Vagina (tissue), 2 donors: ENCODE measurements around the gene SHANK1. TPM values are rescaled to one million over a fixed set of nuclear protein-coding genes. Genes with fewer than 3 reads are reported as not detected.

Experiments used
- DNase-seq, 2 donors: peaks; one replicate each; pipeline ENCODE4 v3.0.0-alpha.2; 2017; ENCODE audit errors: extremely low spot score in 2 of 2
- H3K27ac ChIP-seq: fragments of 200-600 bp; sonication (generic); one replicate; pipeline ENCODE4 v1.5.1; 2019
- H3K27me3 ChIP-seq: fragments of 200-600 bp; sonication (generic); one replicate; pipeline ENCODE4 v1.5.1; 2019
- H3K36me3 ChIP-seq, 2 donors: fragments of 200-600 bp; sonication (generic); one replicate each; pipeline ENCODE4 v1.5.1; 2017 to 2019
- H3K4me1 ChIP-seq: fragments of 200-600 bp; sonication (generic); one replicate; pipeline ENCODE4 v1.5.1; 2019
- H3K4me3 ChIP-seq, 2 donors: fragments of 200-600 bp; sonication (generic); 1 replicate in 1 of 2; 2 replicates in 1 of 2; pipeline ENCODE4 v1.5.1; 2016 to 2019
- H3K9me3 ChIP-seq: fragments of 200-600 bp; sonication (generic); one replicate; pipeline ENCODE4 v1.5.1; 2019
- POLR2A ChIP-seq, 2 donors: fragments of 450-650 bp; IDR thresholded peaks; one replicate each; pipeline ENCODE4 v1.6.1; 2017; ENCODE audit warnings: antibody characterized with exemption in 2 of 2, mild to moderate bottlenecking in 2 of 2, moderate library complexity in 2 of 2
- POLR2AphosphoS5 ChIP-seq, 2 donors: sonication (generic); formaldehyde crosslinking; IDR thresholded peaks; one replicate each; pipeline ENCODE4 v1.9.0; 2017; ENCODE audit warnings: antibody characterized with exemption in 2 of 2, mild to moderate bottlenecking in 2 of 2, low read depth in 1 of 2; ENCODE audit not compliant: insufficient read depth in 1 of 2
- intact Hi-C: fragments of 100-400 bp; cut with DNase I; formaldehyde crosslinking; loops from one replicate; pipeline ENCODE4 v1.15.1; 2023
- total RNA-seq: library from RNA; depleted of rRNA; stranded (reverse); fragments of >200 nt; gene quantifications from one replicate; pipeline ENCODE4 v1.2.3, GENCODE V29; 2016
- TF ChIP-seq, protein P1 (sequence below), 3 experiments: fragments of 450-650 bp in 2 of 3; fragments of 200-600 bp in 1 of 3; sonication (generic) in 1 of 3; IDR thresholded peaks; one replicate each; pipeline ENCODE4 v1.5.1; 2017 to 2019; ENCODE audit warnings: antibody characterized with exemption in 3 of 3, mild to moderate bottlenecking in 2 of 3, moderate library complexity in 2 of 3

Gene SHANK1
- total RNA-seq, 1 donor from 2014 or later, result 0.98 TPM

DNA sequence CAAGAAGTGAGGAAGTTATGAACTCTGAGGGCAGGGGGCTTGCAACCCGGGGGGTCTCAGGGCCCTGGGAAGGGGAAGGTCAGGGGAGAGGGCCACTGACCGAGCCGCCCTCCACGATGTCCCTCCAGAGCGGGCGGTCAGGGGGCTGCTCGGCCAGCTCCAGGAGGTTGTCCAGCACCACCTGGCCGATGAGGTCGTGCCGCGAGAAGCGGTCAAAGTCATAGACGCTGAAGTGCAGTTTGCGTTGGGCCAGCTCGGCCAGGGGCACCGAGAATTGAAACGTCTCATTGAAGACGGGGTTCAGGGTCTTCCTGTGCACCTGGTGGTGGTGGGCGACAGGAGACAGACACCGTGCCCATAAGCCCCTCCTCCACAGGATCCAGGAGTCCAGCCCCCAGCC, 90.4 kb downstream of the SHANK1 start:
- intact Hi-C loops, result no loop called here
- no peak for DNase-seq
- H3K27ac ChIP-seq, result no peak overlapping the region
- no peak overlapping the region for H3K4me3 ChIP-seq
- H3K9me3 ChIP-seq, result peaks cover 8% of the 10 kb centered on the region
- H3K4me1 ChIP-seq, result no peaks in the 10 kb centered on the region
- no peaks in the 10 kb centered on the region for H3K27me3 ChIP-seq
- TF ChIP-seq POLR2A (IDR thresholded peaks at IDR 0.05) (no peak), POLR2AphosphoS5 (IDR thresholded peaks at IDR 0.05; ENCODE audit: insufficient read depth in 1 of 2, low read depth in 1 of 2) (no peak)
- TF ChIP-seq, protein P1, sequence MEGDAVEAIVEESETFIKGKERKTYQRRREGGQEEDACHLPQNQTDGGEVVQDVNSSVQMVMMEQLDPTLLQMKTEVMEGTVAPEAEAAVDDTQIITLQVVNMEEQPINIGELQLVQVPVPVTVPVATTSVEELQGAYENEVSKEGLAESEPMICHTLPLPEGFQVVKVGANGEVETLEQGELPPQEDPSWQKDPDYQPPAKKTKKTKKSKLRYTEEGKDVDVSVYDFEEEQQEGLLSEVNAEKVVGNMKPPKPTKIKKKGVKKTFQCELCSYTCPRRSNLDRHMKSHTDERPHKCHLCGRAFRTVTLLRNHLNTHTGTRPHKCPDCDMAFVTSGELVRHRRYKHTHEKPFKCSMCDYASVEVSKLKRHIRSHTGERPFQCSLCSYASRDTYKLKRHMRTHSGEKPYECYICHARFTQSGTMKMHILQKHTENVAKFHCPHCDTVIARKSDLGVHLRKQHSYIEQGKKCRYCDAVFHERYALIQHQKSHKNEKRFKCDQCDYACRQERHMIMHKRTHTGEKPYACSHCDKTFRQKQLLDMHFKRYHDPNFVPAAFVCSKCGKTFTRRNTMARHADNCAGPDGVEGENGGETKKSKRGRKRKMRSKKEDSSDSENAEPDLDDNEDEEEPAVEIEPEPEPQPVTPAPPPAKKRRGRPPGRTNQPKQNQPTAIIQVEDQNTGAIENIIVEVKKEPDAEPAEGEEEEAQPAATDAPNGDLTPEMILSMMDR (IDR thresholded peaks at IDR 0.05), result no peak
- no peaks in the 10 kb centered on the region for H3K36me3 ChIP-seq

DNA sequence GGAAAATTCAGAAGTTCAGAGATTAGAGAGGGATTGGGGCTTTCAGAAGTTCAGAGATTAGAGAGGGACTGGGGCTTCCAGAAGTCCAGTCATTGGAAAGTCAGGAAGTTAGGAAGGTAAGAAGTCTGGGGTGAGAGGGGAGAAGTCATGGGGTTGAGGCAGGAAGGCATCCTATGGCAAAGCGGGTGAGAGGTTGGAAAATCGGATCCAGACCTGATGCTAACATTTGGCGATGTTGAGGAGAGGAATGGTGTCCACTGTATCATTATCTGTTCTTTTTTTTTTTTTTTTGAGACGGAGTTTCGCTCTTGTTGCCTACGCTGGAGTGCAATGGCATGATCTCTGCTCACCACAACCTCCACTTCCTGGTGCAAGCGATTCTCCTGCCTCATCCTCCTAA, 91.1 kb downstream of the SHANK1 start:
- no peaks in the 10 kb centered on the region for H3K4me1 ChIP-seq
- TF ChIP-seq, protein P1 (IDR thresholded peaks at IDR 0.05), result no peak
- no peak for TF ChIP-seq POLR2A (IDR thresholded peaks at IDR 0.05)
- no peak for TF ChIP-seq POLR2AphosphoS5 (IDR thresholded peaks at IDR 0.05; ENCODE audit: insufficient read depth in 1 of 2, low read depth in 1 of 2)
- no peak overlapping the region for H3K27ac ChIP-seq
- intact Hi-C loops, result no loop called here
- H3K4me3 ChIP-seq, result no peak overlapping the region
- peaks cover 5% of the 10 kb centered on the region for H3K9me3 ChIP-seq
- H3K36me3 ChIP-seq, result no peaks in the 10 kb centered on the region
- H3K27me3 ChIP-seq, result no peaks in the 10 kb centered on the region
- DNase-seq, result no peak

DNA sequence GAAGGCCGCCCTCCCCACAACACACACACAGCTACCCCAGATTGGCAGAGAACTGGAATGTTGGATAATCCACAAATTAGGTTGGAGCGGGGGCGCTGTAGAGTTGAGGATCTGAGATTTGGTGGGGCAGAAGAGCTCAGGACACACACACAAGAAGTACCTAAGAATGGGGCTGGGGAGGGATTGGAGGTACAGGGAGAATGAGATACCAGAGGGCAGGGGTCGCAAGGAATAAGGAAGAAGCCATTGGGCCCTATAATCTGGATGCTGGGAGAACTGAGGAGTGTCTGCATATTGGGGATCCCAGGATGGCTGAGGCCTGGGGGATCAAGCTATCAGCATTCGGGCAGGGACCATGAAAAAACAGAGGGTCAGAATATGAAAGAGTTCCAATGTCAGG, 91.5 kb downstream of the SHANK1 start:
- no peak for DNase-seq
- Histone ChIP-seq H3K4me1 (no peaks in the 10 kb centered on the region), H3K27ac (no peak overlapping the region), H3K4me3 (no peak overlapping the region), H3K36me3 (no peaks in the 10 kb centered on the region), H3K9me3 (peaks cover 1% of the 10 kb centered on the region), H3K27me3 (no peaks in the 10 kb centered on the region)
- intact Hi-C loops, result no loop called here
- no peak for TF ChIP-seq POLR2A (IDR thresholded peaks at IDR 0.05)
- TF ChIP-seq POLR2AphosphoS5 (IDR thresholded peaks at IDR 0.05; ENCODE audit: insufficient read depth in 1 of 2, low read depth in 1 of 2), result no peak
- TF ChIP-seq, protein P1 (IDR thresholded peaks at IDR 0.05), result no peak

DNA sequence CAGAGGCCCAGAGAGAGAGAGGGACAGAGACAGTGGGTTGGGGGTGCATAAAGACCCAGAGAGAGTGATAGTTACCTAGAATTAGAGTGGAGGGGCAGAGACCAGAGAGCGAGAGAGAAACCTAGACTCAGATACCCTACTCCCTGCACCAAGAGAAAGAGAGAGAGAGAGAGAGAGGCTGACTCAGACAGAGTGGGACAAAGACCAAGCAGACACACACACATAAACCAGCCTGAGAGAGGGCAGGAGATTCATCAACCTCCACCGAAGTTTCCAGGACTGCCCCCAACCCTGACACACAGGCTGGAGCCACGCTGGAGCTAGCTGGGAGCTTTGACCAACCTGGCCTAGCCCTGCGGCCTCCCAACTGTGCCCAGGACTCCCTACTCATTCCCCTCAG, 92.8 kb downstream of the SHANK1 start:
- H3K27me3 ChIP-seq, result no peaks in the 10 kb centered on the region
- DNase-seq, result no peak
- no peaks in the 10 kb centered on the region for H3K9me3 ChIP-seq
- no peaks in the 10 kb centered on the region for H3K4me1 ChIP-seq
- no peaks in the 10 kb centered on the region for H3K36me3 ChIP-seq
- TF ChIP-seq, protein P1 (IDR thresholded peaks at IDR 0.05), result no peak
- TF ChIP-seq POLR2A (IDR thresholded peaks at IDR 0.05) (no peak), POLR2AphosphoS5 (IDR thresholded peaks at IDR 0.05; ENCODE audit: insufficient read depth in 1 of 2, low read depth in 1 of 2) (no peak)
- no peak overlapping the region for H3K4me3 ChIP-seq
- intact Hi-C loops, result no loop called here
- no peak overlapping the region for H3K27ac ChIP-seq

DNA sequence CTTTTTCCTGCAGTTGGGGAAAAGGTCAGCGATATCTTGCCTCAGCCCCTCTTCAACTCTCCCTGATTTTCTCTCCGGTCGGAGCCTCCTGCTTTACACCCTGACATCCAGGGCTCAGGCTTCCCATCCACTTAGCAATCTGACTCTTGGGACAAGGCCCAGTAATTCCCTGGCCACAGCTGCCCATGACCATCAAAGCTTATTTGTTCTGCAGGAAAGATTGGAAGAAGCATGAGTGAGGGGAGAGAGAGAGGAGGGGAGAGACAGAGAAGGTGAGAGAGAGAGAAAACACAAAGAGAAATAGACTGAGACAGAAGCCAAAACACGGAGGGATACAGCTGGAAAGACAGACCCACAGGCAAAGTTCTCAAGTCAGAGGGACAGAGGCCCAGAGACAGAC, 93.6 kb downstream of the SHANK1 start:
- intact Hi-C loops, result no loop called here
- Histone ChIP-seq H3K9me3 (no peaks in the 10 kb centered on the region), H3K4me1 (no peaks in the 10 kb centered on the region), H3K27me3 (no peaks in the 10 kb centered on the region), H3K4me3 (no peak overlapping the region), H3K27ac (no peak overlapping the region), H3K36me3 (no peaks in the 10 kb centered on the region)
- TF ChIP-seq, protein P1 (IDR thresholded peaks at IDR 0.05), result no peak
- TF ChIP-seq POLR2AphosphoS5 (IDR thresholded peaks at IDR 0.05; ENCODE audit: insufficient read depth in 1 of 2, low read depth in 1 of 2) (no peak), POLR2A (IDR thresholded peaks at IDR 0.05) (no peak)
- no peak for DNase-seq
